Endothelial cell of umbilical vein (primary cell): Measurements from ENCODE around the gene TRIM17. TPM values are rescaled to one million over a fixed set of nuclear protein-coding genes. Genes with fewer than 3 reads are reported as not detected.

Experiments
- BruUV-seq: library from RNA; stranded (reverse); fragments of 400-500 nt; replicated peaks from 2 replicates; lab custom pipeline; 2021; lab: Mats Ljungman, UMichigan
- CTCF ChIA-PET: fragments of 300-600, 350-600 bp; sonication (Branson Sonifier 250); formaldehyde crosslinking; loops from one replicate; lab custom pipeline; 2021; ENCODE audit warnings: antibody characterized with exemption, inconsistent platforms; lab: Charles Lee
- POLR2A ChIA-PET: fragments of 300-600, 350-600 bp; sonication (Branson Sonifier 250); formaldehyde crosslinking; loops from one replicate; lab custom pipeline; 2021; ENCODE audit warnings: antibody characterized with exemption, inconsistent platforms; lab: Charles Lee
- DNase-seq: peaks from one replicate; pipeline ENCODE4 v3.0.0-alpha.2; 2011; ENCODE audit warnings: low read depth, low spot score
- FAIRE-seq: peaks from 2 replicates; lab custom pipeline; 2011; peaks lifted over from hg19 to GRCh38; lab: Jason Lieb, UNC
- H2AFZ ChIP-seq: 2 replicates; pipeline ENCODE4 v1.6.0; 2012; ENCODE audit warnings: low read depth, low read length, control low read depth, inconsistent platforms
- H3K27ac ChIP-seq: 2 replicates; pipeline ENCODE4 v1.5.1; 2011; ENCODE audit warnings: low read depth, mild to moderate bottlenecking, control low read depth, low read length, moderate library complexity; ENCODE audit not compliant: insufficient read depth
- H3K27me3 ChIP-seq, 2 experiments: 2 replicates each; pipeline versions ENCODE4 v1.6.0 to v1.6.1; 2011; ENCODE audit warnings: low read length in 2 of 2, mixed read lengths in 1 of 2; ENCODE audit not compliant: control insufficient read depth in 2 of 2, insufficient read depth in 2 of 2
- H3K36me3 ChIP-seq, 2 experiments: 2 replicates in 1 of 2; 3 replicates in 1 of 2; pipeline ENCODE4 v1.5.1; 2011; ENCODE audit warnings: low read length in 2 of 2, mild to moderate bottlenecking in 1 of 2, moderate library complexity in 1 of 2; ENCODE audit not compliant: control insufficient read depth in 2 of 2, insufficient read depth in 2 of 2; ENCODE audit errors: extremely low read depth in 1 of 2
- H3K4me1 ChIP-seq: 3 replicates; pipeline ENCODE4 v1.5.1; 2011; ENCODE audit warnings: mild to moderate bottlenecking, low read length; ENCODE audit not compliant: control insufficient read depth, insufficient read depth; ENCODE audit errors: extremely low read depth
- H3K4me2 ChIP-seq: 2 replicates; pipeline ENCODE4 v1.6.1; 2011; ENCODE audit warnings: low read length, control low read depth, mixed read lengths; ENCODE audit not compliant: insufficient read depth
- H3K4me3 ChIP-seq, 3 experiments: fragments of 200-600 bp in 1 of 3; sonication (generic), shearing (Covaris generic) in 1 of 3; replicated peaks in 1 of 3; 2 replicates each; pipeline ENCODE4 v1.5.1; 2011 to 2016; ENCODE audit warnings: control low read depth in 3 of 3, low read length in 3 of 3, mild to moderate bottlenecking in 2 of 3, inconsistent platforms in 1 of 3, low read depth in 1 of 3, moderate library complexity in 1 of 3; ENCODE audit not compliant: insufficient read depth in 1 of 3
- H3K79me2 ChIP-seq: 2 replicates; pipeline ENCODE4 v1.6.0; 2012; ENCODE audit warnings: low read length, inconsistent platforms; ENCODE audit not compliant: control insufficient read depth, insufficient read depth
- H3K9ac ChIP-seq: replicated peaks from 2 replicates; pipeline ENCODE3; 2011; ENCODE audit warnings: low read length, control low read depth; ENCODE audit not compliant: insufficient read depth; ENCODE audit errors: extremely low read depth
- H3K9me1 ChIP-seq: replicated peaks from 3 replicates; pipeline ENCODE4 v1.6.0; 2011; ENCODE audit warnings: mild to moderate bottlenecking, low read length; ENCODE audit not compliant: control insufficient read depth, insufficient read depth; ENCODE audit errors: extremely low read depth
- H3K9me3 ChIP-seq: replicated peaks from 2 replicates; pipeline ENCODE4 v1.5.1; 2012; ENCODE audit warnings: low read length, inconsistent platforms; ENCODE audit not compliant: control insufficient read depth, insufficient read depth
- H4K20me1 ChIP-seq: replicated peaks from 2 replicates; pipeline ENCODE3; 2011; ENCODE audit warnings: mild to moderate bottlenecking, low read length; ENCODE audit not compliant: control insufficient read depth, insufficient read depth; ENCODE audit errors: extremely low read depth
- CTCF ChIP-seq, 2 donors: IDR thresholded peaks; 1 replicate in 1 of 2; 2 replicates in 1 of 2; pipeline ENCODE4 v1.5.1; 2011; ENCODE audit warnings: low read length in 2 of 2, mild to moderate bottlenecking in 2 of 2, moderate library complexity in 2 of 2, control low read depth in 1 of 2, inconsistent platforms in 1 of 2, low read depth in 1 of 2; ENCODE audit not compliant: insufficient read depth in 1 of 2; ENCODE audit errors: extremely low read depth in 1 of 2
- EZH2 ChIP-seq: IDR thresholded peaks from 2 replicates; pipeline ENCODE4 v1.6.1; 2012; ENCODE audit warnings: borderline replicate concordance, low read depth, mild to moderate bottlenecking, moderate library complexity, low read length, inconsistent platforms; ENCODE audit not compliant: severe bottlenecking
- FOS ChIP-seq: IDR thresholded peaks from 2 replicates; pipeline ENCODE4 v1.6.1; 2011; ENCODE audit warnings: mild to moderate bottlenecking, low read length, moderate library complexity, borderline replicate concordance; ENCODE audit not compliant: insufficient read depth
- GATA2 ChIP-seq: IDR thresholded peaks from 2 replicates; pipeline ENCODE4 v1.7.0; 2011; ENCODE audit warnings: low read depth, mild to moderate bottlenecking, moderate library complexity, mixed read lengths, low read length; ENCODE audit not compliant: insufficient read length, insufficient read depth
- JUN ChIP-seq: IDR thresholded peaks from 2 replicates; pipeline ENCODE4 v1.6.1; 2011; ENCODE audit warnings: borderline replicate concordance, low read depth; ENCODE audit not compliant: insufficient read length, insufficient read depth
- MAX ChIP-seq: IDR thresholded peaks from 2 replicates; pipeline ENCODE4 v1.6.1; 2011; ENCODE audit not compliant: insufficient read depth, insufficient read length
- MYC ChIP-seq: IDR thresholded peaks from one replicate; pipeline ENCODE4 v1.6.1; 2011; ENCODE audit warnings: mild to moderate bottlenecking, low read depth, low read length
- POLR2A ChIP-seq: IDR thresholded peaks from 2 replicates; pipeline ENCODE4 v1.6.1; 2012; ENCODE audit warnings: low read depth, mild to moderate bottlenecking, control low read depth, low read length
- POLR2AphosphoS5 ChIP-seq: IDR thresholded peaks from 2 replicates; pipeline ENCODE4 v1.6.1; 2012; ENCODE audit warnings: low read depth, mild to moderate bottlenecking, control low read depth, low read length, moderate library complexity; ENCODE audit not compliant: insufficient read depth
- dilution Hi-C: fragments of 300-500 bp; cut with MboI; formaldehyde crosslinking; loops from one replicate; pipeline ENCODE4 v1.15.0; 2019; ENCODE audit warnings: low sequenced_read_pairs; ENCODE audit not compliant: extremely low pct_ligation_motif_present
- intact Hi-C: fragments of 100-400 bp; cut with micrococcal nuclease; formaldehyde crosslinking; loops from one replicate; pipeline ENCODE4 v1.10.0; 2022
- polyA plus RNA-seq, 4 experiments: library from polyadenylated mRNA; depleted of rRNA in 3 of 4; stranded (reverse) in 3 of 4; unstranded in 1 of 4; fragments of >200 nt; gene quantifications; 2 replicates each; pipeline versions ENCODE4 v1.2.1 to v1.2.3, GENCODE V29; 2011 to 2012; ENCODE audit warnings: missing spikeins in 1 of 4
- total RNA-seq: library from RNA; stranded (reverse); gene quantifications from 2 replicates; pipeline ENCODE4 v1.2.3, GENCODE V29; 2021

Gene TRIM17
- total and polyA plus RNA-seq, 2 donors (not counting 3 experiments of a cell fraction or from before 2014, with no cell fraction given), result not detected

GRCh38 chr1:228362884-228363450 is 53.7 kb downstream of the TRIM17 start:
- no TSS peak for BruUV-seq
- no peaks in the 10 kb centered on the region for H3K9me3 ChIP-seq
- no peaks in the 10 kb centered on the region for H3K4me1 ChIP-seq
- H4K20me1 ChIP-seq, result no peaks in the 10 kb centered on the region
- no peaks in the 10 kb centered on the region for H3K36me3 ChIP-seq
- POLR2A ChIA-PET, result no interaction called here
- no peaks in the 10 kb centered on the region for H3K27me3 ChIP-seq
- H3K4me2 ChIP-seq, result no peak overlapping the region
- dilution Hi-C loops (no loop called here), intact Hi-C loops (no loop called here)
- no peaks in the 10 kb centered on the region for H3K79me2 ChIP-seq
- DNase-seq, result no peak
- no peak overlapping the region for H3K9ac ChIP-seq
- TF ChIP-seq POLR2A (no peak), CTCF (IDR thresholded peaks at IDR 0.05; ENCODE audit: extremely low read depth in 1 of 2, insufficient read depth in 1 of 2, low read depth in 1 of 2, low read length in 2 of 2) (no peak), JUN (no peak), POLR2AphosphoS5 (no peak), MAX (no peak), EZH2 (no peak), FOS (no peak), MYC (no peak), GATA2 (no peak)
- H3K4me3 ChIP-seq, result no peak overlapping the region
- no peak overlapping the region for H3K27ac ChIP-seq
- CTCF ChIA-PET, result no interaction called here
- no peak for FAIRE-seq
- H2AFZ ChIP-seq, result no peak overlapping the region
- no peaks in the 10 kb centered on the region for H3K9me1 ChIP-seq
